HepG2 (cell line): ENCODE measurements around the gene B3GNT9. TPM values are rescaled to one million over a fixed set of nuclear protein-coding genes. Genes with fewer than 3 reads are reported as not detected.

Source experiments
- ATAC-seq: fragments of 200-7000 bp; cut with Tn5 transposase; 3 replicates; pipeline ENCODE4 v1.9.1; 2020; ENCODE audit warnings: mild to moderate bottlenecking, moderate library complexity
- BruUV-seq: library from RNA; stranded (reverse); fragments of 400-500 nt; replicated peaks from 2 replicates; lab custom pipeline; 2021; lab: Mats Ljungman, UMichigan
- CTCF ChIA-PET: fragments of 300-600 bp; formaldehyde crosslinking; extraction: SDS; loops from one replicate; lab custom pipeline; 2021; ENCODE audit warnings: low total read pairs, inconsistent platforms, low intra/inter-chr PET ratio; lab: Yijun Ruan, JAX
- POLR2A ChIA-PET: fragments of 350-600 bp; sonication (Branson Sonifier 250); formaldehyde crosslinking; loops from one replicate; lab custom pipeline; 2020; ENCODE audit warnings: antibody characterized with exemption, inconsistent platforms; lab: Yijun Ruan, JAX
- DNase-seq: peaks from one replicate; pipeline ENCODE4 v3.0.0-alpha.2; 2015; ENCODE audit warnings: low spot score
- FAIRE-seq: peaks from 3 replicates; lab custom pipeline; 2011; peaks lifted over from hg19 to GRCh38; lab: Jason Lieb, UNC
- H2AFZ ChIP-seq: one replicate; pipeline ENCODE4 v1.6.1; 2011; ENCODE audit warnings: low read length, inconsistent platforms
- H3K27ac ChIP-seq: fragments of 300-600 bp; 3 replicates; pipeline ENCODE4 v1.8.0; 2011; ENCODE audit warnings: mixed run types, mild to moderate bottlenecking, mixed read lengths, low read length, inconsistent platforms; ENCODE audit not compliant: insufficient read depth; ENCODE audit errors: extremely low read length
- H3K27me3 ChIP-seq, 2 experiments: fragments of 200-600 bp in 1 of 2; 2 replicates in 1 of 2; 3 replicates in 1 of 2; pipeline versions ENCODE4 v1.6.0 to v1.8.0; 2011; ENCODE audit warnings: low read length in 2 of 2, mild to moderate bottlenecking in 2 of 2, moderate library complexity in 2 of 2, inconsistent platforms in 1 of 2; ENCODE audit not compliant: insufficient read depth in 2 of 2, control insufficient read depth in 1 of 2
- H3K36me3 ChIP-seq, 2 experiments: fragments of 200-600 bp in 1 of 2; replicated peaks in 1 of 2; 2 replicates in 1 of 2; 3 replicates in 1 of 2; pipeline versions ENCODE4 v1.5.1 to v1.8.0; 2011; ENCODE audit warnings: low read length in 2 of 2, inconsistent platforms in 1 of 2; ENCODE audit not compliant: insufficient read depth in 2 of 2, control insufficient read depth in 1 of 2
- H3K4me1 ChIP-seq: 2 replicates; pipeline ENCODE4 v1.5.1; 2012; ENCODE audit warnings: low read length, inconsistent platforms; ENCODE audit not compliant: insufficient read depth
- H3K4me2 ChIP-seq: 2 replicates; pipeline ENCODE4 v1.6.0; 2011; ENCODE audit warnings: low read depth, low read length, inconsistent platforms
- H3K4me3 ChIP-seq, 3 experiments: fragments of 200-600 bp in 1 of 3; sonication (generic), shearing (Covaris generic) in 1 of 3; replicated peaks in 1 of 3; 2 replicates each; pipeline ENCODE4 v1.5.1; 2011 to 2016; ENCODE audit warnings: low read length in 3 of 3, inconsistent platforms in 2 of 3, low read depth in 2 of 3, mild to moderate bottlenecking in 2 of 3, control low read depth in 1 of 3, mixed read lengths in 1 of 3; ENCODE audit not compliant: insufficient read depth in 1 of 3
- H3K79me2 ChIP-seq: one replicate; pipeline ENCODE4 v1.6.1; 2011; ENCODE audit warnings: low read length, inconsistent platforms; ENCODE audit not compliant: insufficient read depth
- H3K9ac ChIP-seq: 2 replicates; pipeline ENCODE4 v1.6.0; 2011; ENCODE audit warnings: mild to moderate bottlenecking, low read depth, low read length, inconsistent platforms; ENCODE audit not compliant: insufficient read depth
- H3K9me3 ChIP-seq: 2 replicates; pipeline ENCODE4 v1.5.1; 2012; ENCODE audit warnings: mild to moderate bottlenecking, low read length
- H4K20me1 ChIP-seq: 2 replicates; pipeline ENCODE4 v1.6.0; 2011; ENCODE audit warnings: inconsistent platforms, mild to moderate bottlenecking, low read length, moderate library complexity; ENCODE audit not compliant: insufficient read depth
- BRD4 ChIP-seq: sonication (generic); formaldehyde crosslinking; IDR thresholded peaks from 2 replicates; pipeline ENCODE4 v1.4.0; 2020; ENCODE audit warnings: missing genetic modification reagents
- CBX1 ChIP-seq: IDR thresholded peaks from one replicate; pipeline ENCODE4 v1.6.1; 2016; ENCODE audit warnings: antibody characterized with exemption, low read depth
- CCAR2 ChIP-seq: fragments of 200-400 bp; formaldehyde crosslinking; optimal IDR thresholded peaks from 2 replicates; pipeline ENCODE3; 2018; ENCODE audit warnings: low read depth, mild to moderate bottlenecking, low read length, moderate library complexity
- FUBP1 ChIP-seq: sonication (generic); formaldehyde crosslinking; IDR thresholded peaks from 2 replicates; pipeline ENCODE4 v1.5.1; 2020; ENCODE audit warnings: missing genetic modification reagents, mild to moderate bottlenecking, borderline replicate concordance
- MAX ChIP-seq: IDR thresholded peaks from 2 replicates; pipeline ENCODE4 v1.6.1; 2012; ENCODE audit warnings: inconsistent platforms
- MTF2 ChIP-seq: sonication (generic); formaldehyde crosslinking; IDR thresholded peaks from 2 replicates; pipeline ENCODE4 v1.5.0; 2020; ENCODE audit warnings: missing genetic modification reagents, borderline replicate concordance
- PAX8 ChIP-seq: sonication (generic); formaldehyde crosslinking; IDR thresholded peaks from 2 replicates; pipeline ENCODE4 v1.8.0; 2022; ENCODE audit warnings: mild to moderate bottlenecking, missing genetic modification reagents, borderline replicate concordance
- POGZ ChIP-seq: sonication (generic); formaldehyde crosslinking; IDR thresholded peaks from 2 replicates; pipeline ENCODE4 v1.4.0; 2020; ENCODE audit warnings: mild to moderate bottlenecking, missing genetic modification reagents
- RARA ChIP-seq: IDR thresholded peaks from 2 replicates; pipeline ENCODE4 v1.6.1; 2016; ENCODE audit warnings: missing genetic modification reagents, missing compliant biosample characterization
- RXRA ChIP-seq: sonication (generic); formaldehyde crosslinking; IDR thresholded peaks from 2 replicates; pipeline ENCODE4 v1.5.1; 2020; ENCODE audit warnings: missing genetic modification reagents
- SATB2 ChIP-seq: sonication (generic); formaldehyde crosslinking; IDR thresholded peaks from 2 replicates; pipeline ENCODE4 v1.5.0; 2020; ENCODE audit warnings: missing genetic modification reagents
- SRY ChIP-seq: sonication (generic); formaldehyde crosslinking; IDR thresholded peaks from 2 replicates; pipeline ENCODE4 v1.8.0; 2022; ENCODE audit warnings: mild to moderate bottlenecking, missing genetic modification reagents
- U2AF2 ChIP-seq: fragments of 200-400 bp; formaldehyde crosslinking; IDR thresholded peaks from 2 replicates; pipeline ENCODE4 v1.6.1; 2017; ENCODE audit warnings: low read depth, mild to moderate bottlenecking, low read length
- ZSCAN12 ChIP-seq: sonication (generic); formaldehyde crosslinking; IDR thresholded peaks from 2 replicates; pipeline ENCODE4 v1.9.0; 2021; ENCODE audit warnings: mild to moderate bottlenecking, missing genetic modification reagents
- WGBS: methylation state at CpG from one replicate; pipeline ENCODE4 v1.1.6; 2017; ENCODE audit warnings: low lambda C conversion rate; 5-methylcytosine and 5-hydroxymethylcytosine counted together
- in situ Hi-C: cut with HindIII; loops from 2 replicates; pipeline ENCODE4 v1.10.0; 2017; ENCODE audit warnings: low pct_unique_long_range_greater_than_20kb; ENCODE audit not compliant: extremely low pct_ligation_motif_present
- intact Hi-C: fragments of 100-400 bp; cut with micrococcal nuclease; formaldehyde crosslinking; loops from one replicate; pipeline ENCODE4 v1.10.0; 2022; ENCODE audit not compliant: unreplicated experiment
- polyA plus RNA-seq, 8 experiments: library from polyadenylated mRNA; depleted of rRNA in 3 of 8; stranded (reverse) in 7 of 8; unstranded in 1 of 8; fragments of >200 nt; fragmentation: Illumina TruSeq in 4 of 8; extraction: Trizol in 4 of 8; gene quantifications; 2 replicates each; pipeline versions ENCODE4 v1.2.1 to v1.2.3, GENCODE V29; 2011 to 2016; ENCODE audit warnings: low read depth in 4 of 8, missing spikeins in 1 of 8, mixed read lengths in 1 of 8; ENCODE audit not compliant: insufficient read depth in 1 of 8
- total RNA-seq, 5 experiments: library from RNA; depleted of rRNA; stranded (reverse); fragments of >200 nt; fragmentation: Illumina TruSeq; extraction: Trizol; gene quantifications; 2 replicates each; pipeline ENCODE4 v1.2.3, GENCODE V29; 2016; ENCODE audit warnings: low read depth in 1 of 5
- TF ChIP-seq, protein P1 (sequence below): sonication (generic); formaldehyde crosslinking; IDR thresholded peaks from 2 replicates; pipeline ENCODE4 v1.5.0; 2020; ENCODE audit warnings: missing genetic modification reagents, mild to moderate bottlenecking, borderline replicate concordance
- TF ChIP-seq, protein P2 (sequence below): sonication (generic); IDR thresholded peaks from 2 replicates; pipeline ENCODE4 v1.6.1; 2016; ENCODE audit warnings: low read depth, borderline replicate concordance
- TF ChIP-seq, protein P3 (sequence below): sonication (generic); formaldehyde crosslinking; IDR thresholded peaks from 2 replicates; pipeline ENCODE4 v1.4.0; 2020; ENCODE audit warnings: missing genetic modification reagents, borderline replicate concordance

The B3GNT9 gene
- total and polyA plus RNA-seq, 2 of the 13 experiments (the other 11 are each of a cell fraction or from before 2014, with no cell fraction given) = 1.5 to 3.1 TPM

- intact Hi-C loops = loop anchor here (1.0 kb wide), 2 partner anchors 12 to 194 kb away; partner anchors contain the start of gene MATCAP1
- Histone ChIP-seq H3K36me3 (no peaks in the 10 kb centered on the region; a peak in 1 of 5 replicates), H4K20me1 (no peaks in the 10 kb centered on the region), H2AFZ (peak overlapping the region; percentile 24), H3K27me3 (peaks cover 3 to 29% of the 10 kb centered on the region in 2 experiments; a peak in 4 of 5 replicates), H3K79me2 (no peaks in the 10 kb centered on the region), H3K9ac (peak overlapping the region; percentile 75), H3K27ac (peak overlapping the region; percentile 71), H3K4me2 (peak overlapping the region; percentile 99), H3K4me1 (peaks cover 62% of the 10 kb centered on the region), H3K9me3 (no peaks in the 10 kb centered on the region), H3K4me3 (peak overlapping the region; percentile 65 to 78 (median 67))
- POLR2A ChIA-PET = interaction anchor here (0.7 to 3.4 kb wide), 23 partner anchors 11 to 341 kb away, joined by 3 to 54 read pairs (median 4); partner anchors contain the start of genes B3GNT9, CBFB, E2F4 and EXOC3L1
- WGBS = 3% methylated on average over 13 of the region's 14 CpGs
- in situ Hi-C loops = no loop called here
- TSS peak; percentile 64 for BruUV-seq
- ATAC-seq (peak; percentile 12), DNase-seq (peak; percentile 45), FAIRE-seq (no peak)
- CTCF ChIA-PET = interaction anchor here (0.7 to 1.5 kb wide), 2 partner anchors 11 to 13 kb away, joined by 3 to 4 read pairs; partner anchors contain the start of genes FBXL8, MATCAP1 and TRADD
- TF ChIP-seq RXRA (CRISPR knock-in tag) (no peak), U2AF2 (no peak), RARA (CRISPR knock-in tag) (peak; percentile 14), BRD4 (no peak), MAX (peak; percentile 16; the same call in 1 of the 2 replicates), ZSCAN12 (CRISPR knock-in tag) (no peak), MTF2 (CRISPR knock-in tag) (no peak), CCAR2 (no peak), FUBP1 (no peak), POGZ (CRISPR knock-in tag) (no peak), SRY (CRISPR knock-in tag) (no peak), SATB2 (CRISPR knock-in tag) (no peak), CBX1 (no peak), PAX8 (CRISPR knock-in tag) (no peak)
- TF ChIP-seq, protein P1, sequence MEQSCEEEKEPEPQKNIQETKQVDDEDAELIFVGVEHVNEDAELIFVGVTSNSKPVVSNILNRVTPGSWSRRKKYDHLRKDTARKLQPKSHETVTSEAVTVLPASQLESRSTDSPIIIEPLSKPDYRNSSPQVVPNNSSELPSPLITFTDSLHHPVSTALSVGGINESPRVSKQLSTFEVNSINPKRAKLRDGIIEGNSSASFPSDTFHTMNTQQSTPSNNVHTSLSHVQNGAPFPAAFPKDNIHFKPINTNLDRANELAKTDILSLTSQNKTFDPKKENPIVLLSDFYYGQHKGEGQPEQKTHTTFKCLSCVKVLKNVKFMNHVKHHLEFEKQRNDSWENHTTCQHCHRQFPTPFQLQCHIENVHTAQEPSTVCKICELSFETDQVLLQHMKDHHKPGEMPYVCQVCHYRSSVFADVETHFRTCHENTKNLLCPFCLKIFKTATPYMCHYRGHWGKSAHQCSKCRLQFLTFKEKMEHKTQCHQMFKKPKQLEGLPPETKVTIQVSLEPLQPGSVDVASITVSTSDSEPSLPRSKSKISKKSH (CRISPR knock-in tag) = no peak; the same call in 1 of the 2 replicates
- TF ChIP-seq, protein P2, sequence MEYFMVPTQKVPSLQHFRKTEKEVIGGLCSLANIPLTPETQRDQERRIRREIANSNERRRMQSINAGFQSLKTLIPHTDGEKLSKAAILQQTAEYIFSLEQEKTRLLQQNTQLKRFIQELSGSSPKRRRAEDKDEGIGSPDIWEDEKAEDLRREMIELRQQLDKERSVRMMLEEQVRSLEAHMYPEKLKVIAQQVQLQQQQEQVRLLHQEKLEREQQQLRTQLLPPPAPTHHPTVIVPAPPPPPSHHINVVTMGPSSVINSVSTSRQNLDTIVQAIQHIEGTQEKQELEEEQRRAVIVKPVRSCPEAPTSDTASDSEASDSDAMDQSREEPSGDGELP = peak; percentile 42; the same call in 1 of the 2 replicates
- TF ChIP-seq, protein P3, sequence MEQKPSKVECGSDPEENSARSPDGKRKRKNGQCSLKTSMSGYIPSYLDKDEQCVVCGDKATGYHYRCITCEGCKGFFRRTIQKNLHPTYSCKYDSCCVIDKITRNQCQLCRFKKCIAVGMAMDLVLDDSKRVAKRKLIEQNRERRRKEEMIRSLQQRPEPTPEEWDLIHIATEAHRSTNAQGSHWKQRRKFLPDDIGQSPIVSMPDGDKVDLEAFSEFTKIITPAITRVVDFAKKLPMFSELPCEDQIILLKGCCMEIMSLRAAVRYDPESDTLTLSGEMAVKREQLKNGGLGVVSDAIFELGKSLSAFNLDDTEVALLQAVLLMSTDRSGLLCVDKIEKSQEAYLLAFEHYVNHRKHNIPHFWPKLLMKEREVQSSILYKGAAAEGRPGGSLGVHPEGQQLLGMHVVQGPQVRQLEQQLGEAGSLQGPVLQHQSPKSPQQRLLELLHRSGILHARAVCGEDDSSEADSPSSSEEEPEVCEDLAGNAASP (CRISPR knock-in tag) = 0 out of 2 replicates have a peak, but pooled peaks have one; percentile 1
These were observed 20.3 kb upstream of the B3GNT9 start for GRCh38 chr16:67170949-67171649.
